Breast epithelium (tissue), 3 donors: Measurements from ENCODE around the gene ZNF783.

ENCODE experiments used
- POLR2A ChIP-seq: fragments of 450-650 bp; IDR thresholded peaks from one replicate; pipeline ENCODE4 v1.6.1; 2016; ENCODE audit warnings: antibody characterized with exemption, mild to moderate bottlenecking, moderate library complexity
- TF ChIP-seq, protein P1 (sequence below), 3 donors: fragments of 450-650 bp; IDR thresholded peaks; one replicate each; pipeline ENCODE4 v1.5.1; 2016 to 2017; ENCODE audit warnings: antibody characterized with exemption in 3 of 3, mild to moderate bottlenecking in 3 of 3, moderate library complexity in 3 of 3

DNA sequence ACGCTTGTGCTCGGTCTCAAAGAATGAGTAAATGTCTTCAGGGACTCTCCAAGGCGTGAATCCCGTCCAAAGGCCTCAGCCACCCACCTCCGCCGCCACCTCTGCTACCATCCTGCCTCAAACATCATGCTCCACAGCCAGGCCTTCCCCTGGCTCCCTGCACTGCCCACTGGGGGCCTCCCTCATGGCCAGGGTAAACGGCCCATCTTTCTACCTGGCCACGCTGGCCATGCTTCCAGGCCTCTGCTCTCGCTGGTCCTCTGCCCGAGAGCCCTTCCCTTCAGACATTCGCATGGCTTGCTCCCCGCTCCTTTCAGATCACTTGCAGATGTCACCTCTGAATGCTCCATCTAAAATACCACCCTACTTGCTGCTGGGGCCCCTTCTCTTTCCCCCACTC is 40.2 kb downstream of the ZNF783 start:
- TF ChIP-seq POLR2A = no peak
- TF ChIP-seq, protein P1, sequence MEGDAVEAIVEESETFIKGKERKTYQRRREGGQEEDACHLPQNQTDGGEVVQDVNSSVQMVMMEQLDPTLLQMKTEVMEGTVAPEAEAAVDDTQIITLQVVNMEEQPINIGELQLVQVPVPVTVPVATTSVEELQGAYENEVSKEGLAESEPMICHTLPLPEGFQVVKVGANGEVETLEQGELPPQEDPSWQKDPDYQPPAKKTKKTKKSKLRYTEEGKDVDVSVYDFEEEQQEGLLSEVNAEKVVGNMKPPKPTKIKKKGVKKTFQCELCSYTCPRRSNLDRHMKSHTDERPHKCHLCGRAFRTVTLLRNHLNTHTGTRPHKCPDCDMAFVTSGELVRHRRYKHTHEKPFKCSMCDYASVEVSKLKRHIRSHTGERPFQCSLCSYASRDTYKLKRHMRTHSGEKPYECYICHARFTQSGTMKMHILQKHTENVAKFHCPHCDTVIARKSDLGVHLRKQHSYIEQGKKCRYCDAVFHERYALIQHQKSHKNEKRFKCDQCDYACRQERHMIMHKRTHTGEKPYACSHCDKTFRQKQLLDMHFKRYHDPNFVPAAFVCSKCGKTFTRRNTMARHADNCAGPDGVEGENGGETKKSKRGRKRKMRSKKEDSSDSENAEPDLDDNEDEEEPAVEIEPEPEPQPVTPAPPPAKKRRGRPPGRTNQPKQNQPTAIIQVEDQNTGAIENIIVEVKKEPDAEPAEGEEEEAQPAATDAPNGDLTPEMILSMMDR (IDR thresholded peaks at IDR 0.05) = no peak
